ENCODE data around the gene CYFIP1. TPM values are rescaled to one million over a fixed set of nuclear protein-coding genes. Genes with fewer than 3 reads are reported as not detected.

CYFIP1 gene
- total and polyA plus RNA-seq, 10 of the 15 experiments (the other 5 are each of a cell fraction or from before 2014, with no cell fraction given): 3.5 to 46.2 (median 28.3) TPM

DNA sequence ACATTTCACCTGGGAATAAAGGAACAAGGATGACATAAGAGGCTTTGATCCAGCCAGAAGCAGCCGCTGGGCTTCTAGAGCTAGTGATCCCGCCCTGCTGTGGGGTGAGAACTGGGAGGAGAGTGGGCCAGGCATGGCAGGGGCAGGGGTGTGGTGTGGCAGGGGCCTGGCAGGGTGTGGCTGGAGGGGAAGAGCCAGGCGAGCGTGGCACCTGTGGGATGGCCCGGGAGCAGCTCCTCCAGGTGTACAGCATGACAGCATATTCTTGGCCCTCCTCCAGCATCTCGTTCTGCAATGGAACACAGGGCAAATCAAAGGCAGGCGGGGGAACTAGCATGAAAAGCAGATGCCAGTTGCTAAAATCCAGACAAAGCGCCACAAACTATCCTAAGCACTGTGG lies 35.5 kb downstream of the CYFIP1 start:
- intact Hi-C loops (cut with micrococcal nuclease; ENCODE audit: unreplicated experiment) (no loop called here), in situ Hi-C loops (cut with MboI) (loop anchor here (10.0 kb wide), 1 partner anchor 50 kb away; no protein-coding TSS in a partner anchor)
- ChIA-PET SMC1A (ENCODE audit: uncharacterized antibody, unreplicated experiment) (no interaction called here), CTCF (no interaction called here), POLR2A (no interaction called here), RAD21 (ENCODE audit: unreplicated experiment) (no interaction called here)
- Histone ChIP-seq H3K4me3 (no peak overlapping the region), H3K9ac (ENCODE audit: control insufficient read depth, insufficient read depth, low read length) (no peak overlapping the region), H3K4me2 (ENCODE audit: control insufficient read depth, insufficient read depth) (no peak overlapping the region), H4K20me1 (ENCODE audit: control insufficient read depth, insufficient read depth) (no peaks in the 10 kb centered on the region), H2AFZ (ENCODE audit: control insufficient read depth, low read depth, low read length) (no peak overlapping the region), H3K27me3 (replicated peaks in 1 of 2; ENCODE audit: control insufficient read depth in 2 of 2, insufficient read depth in 2 of 2, low read length in 1 of 2) (no peaks in the 10 kb centered on the region), H3K4me1 (ENCODE audit: control insufficient read depth, insufficient read depth, low read length) (peaks cover 5% of the 10 kb centered on the region; the same call in 1 of the 2 replicates), H3K36me3 (ENCODE audit: control insufficient read depth in 2 of 2, insufficient read depth in 2 of 2, low read length in 1 of 2) (peaks cover 3 to 21% of the 10 kb centered on the region in 2 experiments), H3K9me3 (replicated peaks; ENCODE audit: control insufficient read depth, insufficient read depth, low read length) (no peaks in the 10 kb centered on the region), H3K27ac (ENCODE audit: control insufficient read depth, insufficient read depth) (no peak overlapping the region), H3K79me2 (ENCODE audit: control insufficient read depth, insufficient read depth, low read length) (peaks cover 2% of the 10 kb centered on the region; the same call in 1 of the 2 replicates)
- WGBS (ENCODE audit: insufficient coverage, insufficient replicate concordance, low lambda C conversion rate, missing lambda C conversion rate): 80% methylated on average over 8 of the region's 8 CpGs
- no peak for ATAC-seq
- FAIRE-seq: no peak
- no peak for TF ChIP-seq YY1 (IDR thresholded peaks at IDR 0.05; ENCODE audit: low read depth, low read length)
- no peak for TF ChIP-seq CHD2 (IDR thresholded peaks at IDR 0.05; ENCODE audit: borderline replicate concordance, low read depth, low read length)
- TF ChIP-seq TCF12 (IDR thresholded peaks at IDR 0.05; ENCODE audit: low read depth, low read length): no peak
- TF ChIP-seq GATAD2B (conservative IDR thresholded peaks at IDR 0.05; ENCODE audit: low read depth): no peak
- TF ChIP-seq ZBTB11 (CRISPR knock-in tag; IDR thresholded peaks at IDR 0.05): no peak
- TF ChIP-seq ATF2 (IDR thresholded peaks at IDR 0.05; ENCODE audit: low read length): no peak
- DNase-seq (ENCODE audit: low read depth, low spot score): no peak
- BruUV-seq (replicated peaks): no TSS peak

Data from GM12878 (cell line).